HepG2 (cell line): ENCODE data around the gene FBXL20. TPM values are rescaled to one million over a fixed set of nuclear protein-coding genes. Genes with fewer than 3 reads are reported as not detected.

Experiments
- AHDC1 ChIP-seq: sonication (generic); formaldehyde crosslinking; IDR thresholded peaks from 2 replicates; pipeline ENCODE4 v1.5.1; 2020; ENCODE audit warnings: mild to moderate bottlenecking, missing genetic modification reagents, borderline replicate concordance
- MZF1 ChIP-seq: sonication (generic); formaldehyde crosslinking; IDR thresholded peaks from 2 replicates; pipeline ENCODE4 v1.8.1; 2023; ENCODE audit warnings: mild to moderate bottlenecking, missing genetic modification reagents, borderline replicate concordance
- PBX3 ChIP-seq: sonication (generic); formaldehyde crosslinking; IDR thresholded peaks from 2 replicates; pipeline ENCODE4 v1.8.1; 2023; ENCODE audit warnings: missing genetic modification reagents, inconsistent platforms, borderline replicate concordance
- RFXAP ChIP-seq: sonication (generic); formaldehyde crosslinking; IDR thresholded peaks from 2 replicates; pipeline ENCODE4 v1.4.0; 2020; ENCODE audit warnings: missing genetic modification reagents, borderline replicate concordance
- ZNF407 ChIP-seq: sonication (generic); formaldehyde crosslinking; IDR thresholded peaks from one replicate; pipeline ENCODE4 v1.5.1; 2020; ENCODE audit warnings: mild to moderate bottlenecking, missing genetic modification reagents; ENCODE audit errors: not compliant biosample characterization
- ZNF619 ChIP-seq: sonication (generic); formaldehyde crosslinking; IDR thresholded peaks from 2 replicates; pipeline ENCODE4 v1.4.0; 2020; ENCODE audit warnings: mild to moderate bottlenecking, missing genetic modification reagents
- polyA plus RNA-seq, 8 experiments: library from polyadenylated mRNA; depleted of rRNA in 3 of 8; stranded (reverse) in 7 of 8; unstranded in 1 of 8; fragments of >200 nt; fragmentation: Illumina TruSeq in 4 of 8; extraction: Trizol in 4 of 8; gene quantifications; 2 replicates each; pipeline versions ENCODE4 v1.2.1 to v1.2.3, GENCODE V29; 2011 to 2016; ENCODE audit warnings: low read depth in 4 of 8, missing spikeins in 1 of 8, mixed read lengths in 1 of 8; ENCODE audit not compliant: insufficient read depth in 1 of 8
- total RNA-seq, 5 experiments: library from RNA; depleted of rRNA; stranded (reverse); fragments of >200 nt; fragmentation: Illumina TruSeq; extraction: Trizol; gene quantifications; 2 replicates each; pipeline ENCODE4 v1.2.3, GENCODE V29; 2016; ENCODE audit warnings: low read depth in 1 of 5
- TF ChIP-seq, protein P1 (sequence below): sonication (generic); formaldehyde crosslinking; conservative IDR thresholded peaks from 2 replicates; pipeline ENCODE4 v1.8.1; 2023; ENCODE audit warnings: missing genetic modification reagents

FBXL20 gene
- total and polyA plus RNA-seq, 2 of the 13 experiments (the other 11 are each of a cell fraction or from before 2014, with no cell fraction given) = 10.2 to 10.3 TPM

- TF ChIP-seq AHDC1 (CRISPR knock-in tag) = no peak
- TF ChIP-seq PBX3 = no peak
- no peak for TF ChIP-seq ZNF407 (CRISPR knock-in tag)
- no peak for TF ChIP-seq ZNF619 (CRISPR knock-in tag)
- TF ChIP-seq, protein P1, sequence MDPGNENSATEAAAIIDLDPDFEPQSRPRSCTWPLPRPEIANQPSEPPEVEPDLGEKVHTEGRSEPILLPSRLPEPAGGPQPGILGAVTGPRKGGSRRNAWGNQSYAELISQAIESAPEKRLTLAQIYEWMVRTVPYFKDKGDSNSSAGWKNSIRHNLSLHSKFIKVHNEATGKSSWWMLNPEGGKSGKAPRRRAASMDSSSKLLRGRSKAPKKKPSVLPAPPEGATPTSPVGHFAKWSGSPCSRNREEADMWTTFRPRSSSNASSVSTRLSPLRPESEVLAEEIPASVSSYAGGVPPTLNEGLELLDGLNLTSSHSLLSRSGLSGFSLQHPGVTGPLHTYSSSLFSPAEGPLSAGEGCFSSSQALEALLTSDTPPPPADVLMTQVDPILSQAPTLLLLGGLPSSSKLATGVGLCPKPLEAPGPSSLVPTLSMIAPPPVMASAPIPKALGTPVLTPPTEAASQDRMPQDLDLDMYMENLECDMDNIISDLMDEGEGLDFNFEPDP (CRISPR knock-in tag) = no peak
- TF ChIP-seq RFXAP (CRISPR knock-in tag) = no peak
- no peak for TF ChIP-seq MZF1
These were observed 174.0 kb downstream of the FBXL20 start (continued) for GRCh38 chr17:39227364-39227919.
